IMR-90 (cell line): ENCODE data around the gene DCAF10. TPM values are rescaled to one million over a fixed set of nuclear protein-coding genes. Genes with fewer than 3 reads are reported as not detected.

Experiments used
- ATAC-seq: fragments of 200-7000 bp; cut with Tn5 transposase; 2 replicates; pipeline ENCODE4 v1.9.1; 2020; ENCODE audit warnings: low read depth, mild to moderate bottlenecking, moderate library complexity
- BruUV-seq: library from RNA; stranded (reverse); fragments of 400-500 nt; replicated peaks from 2 replicates; lab custom pipeline; 2021; lab: Mats Ljungman, UMichigan
- CTCF ChIA-PET: fragments of 300-600 bp; formaldehyde crosslinking; extraction: SDS; loops from one replicate; lab custom pipeline; 2021; ENCODE audit warnings: antibody characterized with exemption; lab: Yijun Ruan, JAX
- POLR2A ChIA-PET: fragments of 300-600 bp; sonication (Branson Sonifier 250); formaldehyde crosslinking; loops from one replicate; lab custom pipeline; 2022; ENCODE audit warnings: antibody characterized with exemption; ENCODE audit not compliant: unreplicated experiment; lab: Charles Lee
- DNase-seq: peaks from one replicate; pipeline ENCODE4 v3.0.0; 2013
- H2AFZ ChIP-seq: replicated peaks from 2 replicates; pipeline ENCODE3; 2013; ENCODE audit warnings: low read length, mild to moderate bottlenecking; ENCODE audit not compliant: poor library complexity
- H2AK5ac ChIP-seq: 2 replicates; pipeline ENCODE4 v1.6.1; 2013; ENCODE audit warnings: low read depth, low read length, inconsistent platforms
- H2AK9ac ChIP-seq: replicated peaks from 2 replicates; pipeline ENCODE3; 2013; ENCODE audit warnings: mild to moderate bottlenecking, low read depth, low read length, moderate library complexity; ENCODE audit not compliant: poor library complexity
- H2BK120ac ChIP-seq: 2 replicates; pipeline ENCODE4 v1.6.1; 2013; ENCODE audit warnings: low read depth, low read length, inconsistent platforms
- H2BK15ac ChIP-seq: 3 replicates; pipeline ENCODE4 v1.6.1; 2013; ENCODE audit warnings: low read depth, low read length, inconsistent platforms
- H2BK20ac ChIP-seq: 2 replicates; pipeline ENCODE4 v1.6.1; 2013; ENCODE audit warnings: low read depth, mild to moderate bottlenecking, inconsistent platforms, low read length, moderate library complexity
- H2BK5ac ChIP-seq: 2 replicates; pipeline ENCODE4 v1.6.1; 2013; ENCODE audit warnings: mild to moderate bottlenecking, low read depth, low read length, inconsistent platforms; ENCODE audit not compliant: poor library complexity, severe bottlenecking
- H3K14ac ChIP-seq: replicated peaks from 2 replicates; pipeline ENCODE4 v1.6.1; 2013; ENCODE audit warnings: low read depth, low read length, inconsistent platforms
- H3K18ac ChIP-seq: 2 replicates; pipeline ENCODE4 v1.6.1; 2013; ENCODE audit warnings: low read depth, low read length, control low read depth
- H3K23ac ChIP-seq: 2 replicates; pipeline ENCODE4 v1.6.1; 2013; ENCODE audit warnings: low read depth, low read length, inconsistent platforms
- H3K27ac ChIP-seq: 2 replicates; pipeline ENCODE4 v1.5.1; 2013; ENCODE audit warnings: mild to moderate bottlenecking, control low read depth, low read length; ENCODE audit not compliant: insufficient read depth
- H3K27me3 ChIP-seq: 2 replicates; pipeline ENCODE4 v1.6.1; 2013; ENCODE audit warnings: low read length; ENCODE audit not compliant: control insufficient read depth, insufficient read depth
- H3K36me3 ChIP-seq: 2 replicates; pipeline ENCODE4 v1.6.1; 2013; ENCODE audit warnings: low read length, mixed read lengths; ENCODE audit not compliant: control insufficient read depth, insufficient read depth
- H3K4ac ChIP-seq: 2 replicates; pipeline ENCODE4 v1.6.1; 2013; ENCODE audit warnings: low read depth, low read length, inconsistent platforms
- H3K4me1 ChIP-seq: 2 replicates; pipeline ENCODE4 v1.6.1; 2013; ENCODE audit warnings: low read length, mixed read lengths; ENCODE audit not compliant: control insufficient read depth, insufficient read depth
- H3K4me2 ChIP-seq: 2 replicates; pipeline ENCODE4 v1.6.1; 2013; ENCODE audit warnings: low read depth, mild to moderate bottlenecking, control low read depth, low read length, moderate library complexity
- H3K4me3 ChIP-seq: 2 replicates; pipeline ENCODE4 v1.5.1; 2013; ENCODE audit warnings: low read depth, mild to moderate bottlenecking, control low read depth, low read length, moderate library complexity; ENCODE audit not compliant: insufficient read depth
- H3K56ac ChIP-seq: 2 replicates; pipeline ENCODE4 v1.6.1; 2013; ENCODE audit warnings: low read length, inconsistent platforms; ENCODE audit not compliant: insufficient read depth; ENCODE audit errors: extremely low read depth
- H3K79me1 ChIP-seq, 2 experiments: 2 replicates each; pipeline ENCODE4 v1.6.1; 2013; ENCODE audit warnings: low read length in 2 of 2, inconsistent platforms in 1 of 2, low read depth in 1 of 2
- H3K9ac ChIP-seq: 2 replicates; pipeline ENCODE4 v1.6.1; 2013; ENCODE audit warnings: low read depth, low read length, control low read depth
- H3K9me1 ChIP-seq: 2 replicates; pipeline ENCODE4 v1.6.1; 2013; ENCODE audit warnings: low read length, inconsistent platforms; ENCODE audit not compliant: insufficient read depth
- H3K9me3 ChIP-seq: 2 replicates; pipeline ENCODE4 v1.6.1; 2013; ENCODE audit warnings: low read length; ENCODE audit not compliant: control insufficient read depth, insufficient read depth
- H4K20me1 ChIP-seq: 2 replicates; pipeline ENCODE4 v1.6.1; 2013; ENCODE audit warnings: low read length, inconsistent platforms; ENCODE audit not compliant: insufficient read depth
- H4K5ac ChIP-seq: 2 replicates; pipeline ENCODE4 v1.6.1; 2013; ENCODE audit warnings: mild to moderate bottlenecking, low read depth, low read length, control low read depth
- H4K8ac ChIP-seq, 2 experiments: 2 replicates each; pipeline ENCODE4 v1.6.1; 2013; ENCODE audit warnings: low read depth in 2 of 2, low read length in 2 of 2, control low read depth in 1 of 2, inconsistent platforms in 1 of 2
- H4K91ac ChIP-seq: 2 replicates; pipeline ENCODE4 v1.6.1; 2013; ENCODE audit warnings: low read depth, low read length, inconsistent platforms; ENCODE audit not compliant: insufficient read depth
- CEBPB ChIP-seq: IDR thresholded peaks from 2 replicates; pipeline ENCODE4 v1.6.1; 2012; ENCODE audit warnings: low read depth, low read length, improper control_type of control experiment
- MAFK ChIP-seq: IDR thresholded peaks from 2 replicates; pipeline ENCODE4 v1.6.1; 2012; ENCODE audit warnings: low read depth, low read length, improper control_type of control experiment
- RCOR1 ChIP-seq: IDR thresholded peaks from 2 replicates; pipeline ENCODE4 v1.6.1; 2012; ENCODE audit warnings: mild to moderate bottlenecking, low read length, improper control_type of control experiment; ENCODE audit not compliant: insufficient replicate concordance
- WGBS, 2 experiments: methylation state at CpG; one replicate each; pipeline versions ENCODE4 v1.1.5 to v1.1.7; 2013; ENCODE audit warnings: missing lambda C conversion rate in 2 of 2; ENCODE audit not compliant: insufficient read length in 1 of 2; ENCODE audit errors: extremely low coverage in 2 of 2; 5-methylcytosine and 5-hydroxymethylcytosine counted together
- dilution Hi-C: fragments of 300-500 bp; cut with HindIII; formaldehyde crosslinking; loops from one replicate; pipeline ENCODE4 v1.14.3; 2018; ENCODE audit warnings: low sequenced_read_pairs; ENCODE audit not compliant: unreplicated experiment
- in situ Hi-C: fragments of 300-500 bp; cut with MboI; formaldehyde crosslinking; loops from 3 replicates; pipeline ENCODE4 v1.14.3; 2019; ENCODE audit warnings: low sequenced_read_pairs, inconsistent platforms, mixed read lengths
- intact Hi-C: fragments of 100-400 bp; cut with micrococcal nuclease; formaldehyde crosslinking; loops from 2 replicates; pipeline ENCODE4 v1.10.0; 2022
- polyA plus RNA-seq, 3 experiments: library from polyadenylated mRNA; depleted of rRNA; stranded (reverse); fragments of >200 nt; gene quantifications; 2 replicates each; pipeline ENCODE4 v1.2.3, GENCODE V29; 2012; ENCODE audit warnings: low replicate concordance in 1 of 3
- total RNA-seq: library from RNA; depleted of rRNA; stranded (reverse); fragments of >200 nt; gene quantifications from 2 replicates; pipeline ENCODE4 v1.2.3, GENCODE V29; 2012

Gene DCAF10
- total and polyA plus RNA-seq, 2 of the 4 experiments (the other 2 are of a cell fraction), result 17.1 to 19.4 TPM

- POLR2A ChIA-PET, result no interaction called here
- no CpG with 5 or more reads among the region's 5 CpGs for WGBS, 2 experiments
Measured at GRCh38 chr9:37776328-37776727, 24.3 kb upstream of the DCAF10 start.

More at GRCh38 chr9:37776328-37776727, 24.3 kb upstream of the DCAF10 start:
- H3K36me3 ChIP-seq, result peaks cover 25% of the 10 kb centered on the region
- CTCF ChIA-PET, result interaction anchor here (0.6 kb wide), 1 partner anchor 9 kb away, joined by 3 read pairs; the partner anchor contains the start of gene EXOSC3
- H3K79me1 ChIP-seq, result peaks cover 16 to 28% of the 10 kb centered on the region in 2 experiments
- H3K56ac ChIP-seq, result no peak overlapping the region
- no TSS peak for BruUV-seq
- no peak overlapping the region for H2BK15ac ChIP-seq
- H2AK9ac ChIP-seq, result no peak overlapping the region
- H3K4me2 ChIP-seq, result no peak overlapping the region
- no peak overlapping the region for H3K14ac ChIP-seq
- no peak overlapping the region for H3K4me3 ChIP-seq
- TF ChIP-seq RCOR1, result peak; percentile 53
- TF ChIP-seq CEBPB, result peak; percentile 15; the same call in 1 of the 2 replicates
- TF ChIP-seq MAFK, result no peak
- H2BK120ac ChIP-seq, result no peak overlapping the region
- no peak overlapping the region for H2AFZ ChIP-seq
- H3K9me1 ChIP-seq, result peaks cover 9% of the 10 kb centered on the region; the same call in 1 of the 2 replicates
- intact Hi-C loops (no loop called here), in situ Hi-C loops (loop anchor here (10.0 kb wide), 1 partner anchor 292 kb away; the partner anchor contains the start of gene POLR1E), dilution Hi-C loops (no loop called here)
- no peak overlapping the region for H3K9ac ChIP-seq
- H2BK5ac ChIP-seq, result peak overlapping the region; percentile 24
- H3K4me1 ChIP-seq, result peaks cover 6% of the 10 kb centered on the region
- no peak overlapping the region for H3K4ac ChIP-seq
- no peak overlapping the region for H4K8ac ChIP-seq
- H4K5ac ChIP-seq, result no peak overlapping the region
- peak; percentile 76 for ATAC-seq
- peak; percentile 80 for DNase-seq
- H2AK5ac ChIP-seq, result no peak overlapping the region
- no peaks in the 10 kb centered on the region; the same call in 1 of the 2 replicates for H4K20me1 ChIP-seq
- H3K9me3 ChIP-seq, result no peaks in the 10 kb centered on the region
- H3K27me3 ChIP-seq, result no peaks in the 10 kb centered on the region
- no peak overlapping the region for H3K18ac ChIP-seq
- H3K27ac ChIP-seq, result no peak overlapping the region
- H2BK20ac ChIP-seq, result no peak overlapping the region
- H4K91ac ChIP-seq, result no peak overlapping the region
- no peak overlapping the region for H3K23ac ChIP-seq
